Inflammatory macrophage treated with lipopolysaccharide for 4 hours (primary cell): Measurements from ENCODE around the gene ANKRD44.

ENCODE experiments used
- DNase-seq: peaks from one replicate; pipeline ENCODE4 v3.0.0-alpha.2; 2020

Gene ANKRD44

DNA sequence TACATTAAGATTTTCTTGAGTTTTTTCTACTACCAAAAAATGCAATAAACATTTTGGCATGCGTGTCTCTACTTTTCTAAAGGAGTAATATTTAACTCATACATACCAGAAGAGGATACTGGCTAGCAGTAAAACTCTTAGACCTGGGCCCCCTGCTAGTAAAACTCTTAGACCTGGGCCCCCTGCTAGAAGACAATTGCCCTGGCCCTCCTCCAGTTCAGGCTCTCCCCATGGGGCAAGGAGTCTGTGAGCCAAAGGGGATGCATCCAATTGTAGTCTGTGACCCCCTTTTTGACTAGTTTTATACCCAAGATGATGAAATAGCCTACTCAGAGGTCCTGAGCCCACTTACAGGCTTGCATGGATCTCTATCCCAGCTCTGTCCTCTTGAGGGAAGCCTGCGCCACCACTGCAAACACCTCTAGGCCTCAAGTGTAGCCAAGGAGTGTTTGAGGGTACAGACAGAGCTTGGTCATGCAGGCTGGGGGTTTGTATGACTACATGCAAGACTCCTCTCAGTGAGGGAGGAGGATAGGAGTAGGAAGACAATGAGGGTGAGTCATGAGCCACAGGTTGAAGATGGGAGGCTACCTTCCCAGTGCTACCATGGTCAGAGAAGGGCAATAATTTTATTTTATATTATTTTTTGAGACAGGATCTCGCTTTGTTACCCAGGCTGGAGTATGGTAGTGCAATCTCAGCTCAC is 338.9 kb downstream of the ANKRD44 start:
- DNase-seq, result no peak

DNA sequence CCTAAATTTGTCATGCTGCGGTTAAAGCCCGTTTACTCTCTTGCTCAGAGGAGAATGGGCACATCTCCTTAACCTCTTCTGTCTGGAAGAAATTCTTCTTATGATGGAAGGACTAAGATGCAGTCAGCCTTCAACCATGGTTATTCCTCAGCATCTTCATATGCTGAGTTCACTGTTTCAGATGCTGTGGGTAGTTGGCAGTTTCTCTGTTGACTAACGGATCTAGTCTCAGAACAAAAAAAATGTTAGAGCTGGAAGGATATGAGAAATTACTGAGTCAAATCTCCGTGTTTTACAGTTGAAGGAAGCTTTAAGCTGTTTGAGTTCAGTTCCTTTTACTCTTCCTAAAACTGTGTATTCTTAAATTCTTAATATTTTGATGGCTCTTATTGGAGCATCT is 340.5 kb downstream of the ANKRD44 start:
- no peak for DNase-seq

DNA sequence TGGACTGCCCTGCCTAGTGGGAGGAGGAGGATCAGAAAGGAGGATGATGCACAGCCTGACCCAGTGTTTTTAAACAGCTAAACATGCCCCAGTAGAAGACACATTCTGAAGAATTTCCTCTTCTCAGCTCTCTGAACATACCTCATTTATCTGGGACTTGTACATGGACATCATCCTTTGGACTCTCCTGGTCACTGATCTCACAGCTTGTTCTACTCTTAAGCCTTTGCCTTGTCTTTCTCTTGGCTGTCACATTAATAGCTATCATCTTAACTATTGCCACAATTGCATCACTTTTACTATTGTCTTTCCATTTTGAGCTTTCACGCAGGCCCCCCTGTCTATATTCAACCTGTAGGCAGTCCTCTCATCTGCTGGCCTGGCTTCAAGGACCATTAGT is 342.1 kb downstream of the ANKRD44 start:
- DNase-seq, result no peak

DNA sequence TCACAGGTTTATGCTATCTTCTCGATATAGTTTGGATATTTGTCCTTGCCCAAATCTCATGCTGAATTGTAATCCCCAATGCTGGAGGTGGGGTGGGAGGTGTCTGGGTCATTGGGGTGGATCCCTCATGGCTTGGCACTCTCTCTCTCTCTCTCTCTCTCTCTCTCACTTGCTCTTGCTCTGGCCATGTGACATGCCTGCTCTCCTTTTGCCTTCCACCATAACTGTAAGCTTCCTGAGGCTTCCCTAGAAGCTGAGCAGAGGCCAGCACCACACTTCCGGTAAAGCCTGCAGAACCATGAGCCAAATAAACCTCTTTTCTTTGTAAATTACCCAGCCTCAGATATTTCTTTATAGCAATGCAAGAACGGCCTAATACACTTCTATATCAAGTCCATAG is 342.8 kb downstream of the ANKRD44 start:
- DNase-seq, result no peak

DNA sequence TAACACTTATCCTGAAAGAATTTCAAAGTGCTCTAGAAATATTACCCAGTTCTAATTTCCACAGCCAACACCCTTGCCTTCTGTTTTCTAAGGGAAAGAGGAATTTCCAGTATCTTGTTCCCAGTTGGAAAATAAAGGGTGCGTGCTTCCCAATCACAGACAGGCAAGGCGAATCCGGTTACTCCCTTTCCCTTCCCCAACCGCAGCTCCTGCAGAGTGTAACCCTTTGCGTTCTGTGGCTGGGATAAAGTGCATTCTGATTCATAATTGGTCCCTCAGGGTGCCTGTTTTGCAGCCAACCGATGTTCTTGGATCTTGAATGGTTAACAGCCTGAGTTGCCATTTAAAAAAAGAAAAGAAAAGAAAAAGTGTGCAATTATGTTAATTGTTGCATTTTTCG is 343.5 kb downstream of the ANKRD44 start:
- DNase-seq, result no peak

DNA sequence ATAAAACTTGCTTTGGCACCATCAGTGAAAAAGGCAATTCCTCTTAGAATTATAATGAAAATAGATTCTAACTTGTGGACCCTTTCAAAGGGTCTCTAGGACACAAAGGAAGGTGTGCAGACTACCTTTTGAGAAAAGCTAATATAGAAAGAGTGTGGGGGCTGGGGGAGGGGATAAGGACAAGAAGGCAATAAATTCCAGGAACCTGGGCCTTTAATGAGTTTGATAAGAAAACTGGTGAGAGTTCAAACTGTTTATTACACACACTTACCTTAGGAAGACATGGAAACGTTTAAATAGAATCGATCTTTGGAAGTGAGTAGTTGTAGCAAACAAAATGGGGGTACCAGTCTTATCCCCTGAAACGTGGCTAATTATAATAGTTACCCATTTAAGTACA is 344.5 kb downstream of the ANKRD44 start:
- DNase-seq, result no peak

DNA sequence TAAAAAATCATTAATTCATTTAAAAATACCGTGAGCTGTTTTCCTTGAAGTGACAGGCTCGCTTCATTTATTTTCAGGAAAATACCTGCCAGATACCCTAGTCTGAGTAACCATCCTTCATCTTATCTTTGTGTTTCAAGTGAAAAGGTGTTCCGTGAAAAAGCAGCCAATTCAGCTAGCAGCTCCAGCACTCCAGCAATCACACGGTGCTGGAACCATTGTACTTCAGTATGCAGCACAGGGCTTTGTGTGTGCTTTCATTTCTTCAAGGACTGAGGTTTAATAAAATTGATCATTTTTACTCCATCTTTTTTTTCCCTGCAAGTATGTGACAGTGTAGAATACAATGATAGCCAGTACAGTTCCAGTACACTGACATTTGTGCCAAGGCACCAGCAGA is 344.9 kb downstream of the ANKRD44 start:
- DNase-seq, result no peak

DNA sequence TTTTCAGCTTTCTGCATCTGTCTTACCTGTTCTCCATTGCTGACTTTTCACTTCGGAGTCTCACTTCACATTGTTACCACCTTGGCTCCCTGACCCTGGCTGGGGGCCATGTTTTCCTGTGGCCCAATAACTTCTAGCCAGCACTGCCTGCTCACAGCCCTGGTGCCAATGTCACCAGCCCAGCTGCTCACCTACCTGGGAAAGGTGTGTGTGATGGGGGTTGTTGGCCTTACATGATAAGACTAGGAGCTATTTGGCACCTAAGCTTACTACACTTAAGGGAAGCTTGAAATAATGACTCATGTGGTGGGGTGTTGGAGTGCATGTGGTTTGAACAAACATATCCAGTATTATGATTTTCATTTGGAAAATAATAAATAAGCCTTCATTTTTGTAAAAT is 346.6 kb downstream of the ANKRD44 start:
- no peak for DNase-seq

DNA sequence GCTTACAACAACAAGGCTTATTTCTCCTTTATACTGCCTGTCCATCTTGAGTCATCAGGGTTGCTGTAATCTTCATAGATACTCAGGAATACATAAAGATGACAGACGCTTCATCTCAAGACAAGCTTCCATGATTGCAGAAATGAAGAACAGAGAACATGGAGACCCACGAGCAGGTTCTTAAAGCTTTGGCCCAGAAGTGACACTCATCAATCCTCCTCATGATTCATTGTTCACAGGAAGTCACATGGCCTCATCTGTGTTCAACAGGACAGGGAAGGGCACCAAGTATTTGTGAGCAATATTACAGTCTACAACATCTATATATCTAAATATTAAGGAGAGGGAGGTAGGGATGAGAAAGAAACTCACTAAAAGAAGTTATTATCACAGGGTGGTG is 347.5 kb downstream of the ANKRD44 start:
- peak; percentile 41 for DNase-seq

DNA sequence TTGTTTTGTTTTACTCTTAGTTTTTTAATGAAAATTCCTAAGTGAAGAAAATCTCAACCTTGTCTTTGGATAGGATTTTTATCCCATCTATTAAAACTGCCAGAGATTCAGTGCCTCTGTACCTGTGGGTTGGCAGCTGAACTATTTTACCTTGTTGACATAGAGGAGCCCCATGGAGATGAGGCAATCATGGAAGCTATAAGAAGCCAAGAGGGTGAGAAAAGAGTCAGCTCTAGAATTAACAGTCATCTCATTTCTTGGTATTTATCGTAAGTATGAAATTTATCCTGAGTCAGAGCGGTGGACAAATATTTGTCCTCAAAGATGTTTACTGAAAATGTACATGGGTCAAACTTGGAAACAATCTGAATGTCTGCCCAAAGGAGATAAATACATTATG is 348.3 kb downstream of the ANKRD44 start:
- no peak for DNase-seq

DNA sequence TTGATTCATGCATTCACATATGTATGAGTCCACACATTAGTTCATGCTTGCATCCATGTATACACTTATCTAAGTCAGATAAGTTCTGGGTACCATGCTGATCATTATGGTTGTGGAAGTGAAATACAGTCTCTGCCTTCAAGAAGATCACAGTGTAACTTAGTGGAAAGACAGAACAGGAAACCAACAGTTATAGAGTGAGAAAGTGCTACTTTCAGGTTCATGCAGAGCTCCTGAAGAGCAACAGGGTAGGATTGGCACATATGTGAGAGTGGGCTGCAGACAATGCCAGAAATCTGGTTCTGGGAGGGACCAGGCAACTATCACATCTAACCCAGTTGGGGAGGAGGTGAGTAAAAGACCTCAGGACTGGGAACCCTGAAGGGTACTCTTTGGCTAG is 348.7 kb downstream of the ANKRD44 start:
- no peak for DNase-seq

DNA sequence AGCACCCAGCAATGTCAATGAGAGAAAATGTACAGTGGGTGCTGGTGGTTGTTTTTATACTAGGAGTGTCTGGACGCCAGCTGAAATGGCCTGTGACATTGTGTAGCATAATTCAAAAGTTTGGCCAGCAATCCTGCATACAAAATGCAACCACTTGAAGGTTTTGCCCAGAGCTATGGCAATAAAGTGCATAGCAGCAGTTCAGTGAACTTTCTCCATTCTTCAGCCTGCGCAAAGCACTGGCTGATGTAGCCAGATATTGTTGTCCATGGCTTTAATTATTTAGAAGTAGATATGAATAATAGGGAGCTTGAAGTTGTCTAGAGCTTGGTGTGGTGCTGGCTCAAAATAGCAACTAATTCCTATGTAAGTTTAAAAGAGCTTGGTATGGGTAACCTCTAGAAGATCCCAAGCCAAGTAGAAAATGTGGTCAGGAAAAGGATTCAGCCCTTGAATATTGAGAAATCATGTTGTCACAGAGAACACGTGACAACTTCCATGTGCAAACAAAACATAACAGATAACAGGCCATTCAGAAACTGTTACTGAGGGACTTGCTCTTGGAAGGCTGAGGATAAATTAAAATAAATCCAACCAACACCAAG is 350.7 kb downstream of the ANKRD44 start:
- DNase-seq, result peak; percentile 26

DNA sequence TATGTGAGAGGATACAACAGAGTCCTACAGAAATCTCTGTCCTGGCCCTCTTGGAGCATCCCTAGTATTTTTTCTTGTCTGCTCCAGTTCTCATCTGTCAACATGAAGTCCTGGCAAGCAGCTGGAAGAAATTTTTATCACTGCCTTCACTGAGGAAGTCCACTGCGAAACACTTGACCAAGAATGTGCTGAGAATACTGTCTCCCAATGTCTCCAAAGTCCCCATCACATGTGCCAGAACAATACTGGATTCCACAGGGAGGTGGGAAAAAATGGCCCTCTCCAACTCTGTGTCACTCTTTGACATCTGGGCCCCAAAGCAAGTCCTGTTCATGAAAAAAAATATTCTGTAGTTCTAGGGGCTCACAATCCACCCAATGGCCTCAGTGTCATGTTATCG is 351.3 kb downstream of the ANKRD44 start:
- DNase-seq, result no peak

DNA sequence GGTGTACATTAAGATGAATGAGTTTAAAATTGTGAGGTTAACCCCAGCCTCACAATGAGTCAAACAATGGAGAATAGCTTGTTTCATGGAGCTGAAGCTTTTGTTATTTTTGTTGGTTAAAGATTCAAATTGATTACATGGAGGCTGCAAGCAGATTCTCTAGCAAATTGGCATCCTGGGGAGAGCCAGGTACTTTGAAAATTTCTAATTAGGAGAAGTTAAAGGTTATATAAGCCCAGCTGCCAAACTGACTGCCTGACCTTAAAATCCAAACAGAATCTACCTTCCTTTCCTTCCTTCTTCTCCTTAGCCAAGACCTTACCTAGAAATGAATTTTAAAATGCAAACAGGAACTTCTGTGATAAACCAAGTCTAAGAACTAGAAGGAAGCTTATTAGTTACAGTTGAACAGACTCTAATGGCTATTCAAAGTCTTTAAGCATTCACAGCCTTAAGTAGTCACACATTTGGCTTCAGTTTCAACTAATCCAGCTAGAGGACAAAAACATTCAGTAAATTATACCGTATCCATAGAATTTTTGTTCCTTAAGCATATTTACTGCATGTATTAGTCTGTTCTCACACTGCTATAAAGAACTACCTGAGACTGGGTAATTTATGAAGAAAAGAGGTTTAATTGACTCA is 352.6 kb downstream of the ANKRD44 start:
- no peak for DNase-seq

DNA sequence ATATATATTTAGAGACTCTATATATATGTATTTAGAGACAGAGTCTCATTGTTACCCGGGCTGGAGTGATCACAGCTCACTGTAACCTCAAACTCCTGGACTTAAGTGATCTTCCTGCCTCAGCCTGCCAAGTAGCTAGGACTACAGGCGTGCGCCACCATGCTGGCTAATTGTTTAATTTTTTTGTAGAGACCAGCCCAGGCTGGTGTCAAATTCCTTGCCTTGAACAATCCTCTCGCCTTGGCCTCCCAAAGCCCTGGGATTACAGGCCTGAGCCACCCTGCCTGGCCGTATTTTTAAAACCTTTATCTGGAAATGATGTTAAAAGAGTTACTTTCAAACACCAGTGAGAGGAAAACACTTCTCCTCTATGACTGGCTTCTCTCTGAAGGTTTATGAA is 353.1 kb downstream of the ANKRD44 start:
- no peak for DNase-seq

DNA sequence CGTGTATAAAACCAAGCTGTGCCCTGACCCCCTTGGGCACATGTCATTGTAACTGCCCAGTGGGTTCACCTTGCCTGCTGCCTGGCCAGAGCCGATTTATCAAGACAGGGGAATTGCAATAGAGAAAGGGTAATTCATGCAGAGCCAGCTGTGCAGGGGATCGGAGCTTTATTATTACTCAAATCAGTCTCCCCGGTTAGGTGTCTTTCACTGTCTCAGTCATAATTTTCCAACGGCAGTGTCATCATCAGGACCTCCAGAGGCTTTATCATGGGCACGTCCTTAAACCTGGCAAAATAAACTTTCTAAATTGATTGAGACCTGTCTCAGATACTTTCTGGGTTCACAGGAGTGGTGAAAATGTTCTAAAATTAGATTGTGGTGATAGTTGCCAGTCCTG is 354.5 kb downstream of the ANKRD44 start:
- DNase-seq, result no peak

DNA sequence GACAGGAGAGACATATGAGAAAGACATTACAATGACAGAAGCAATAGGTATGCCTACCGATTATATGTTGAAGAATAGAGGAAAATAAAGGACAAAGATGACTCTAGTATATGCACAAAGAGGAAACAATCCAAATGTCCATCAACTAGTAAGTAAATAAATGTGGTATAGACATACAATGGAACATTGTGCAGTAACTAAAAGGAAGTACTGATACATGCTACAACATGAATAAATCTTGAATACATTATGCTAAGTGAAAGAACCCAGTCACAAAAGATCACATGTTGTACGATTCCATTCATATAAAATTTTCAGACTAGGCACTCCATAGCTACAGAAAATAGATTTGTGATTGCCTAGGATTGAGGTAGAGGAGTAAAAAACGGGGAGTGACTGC is 355.5 kb downstream of the ANKRD44 start:
- no peak for DNase-seq

DNA sequence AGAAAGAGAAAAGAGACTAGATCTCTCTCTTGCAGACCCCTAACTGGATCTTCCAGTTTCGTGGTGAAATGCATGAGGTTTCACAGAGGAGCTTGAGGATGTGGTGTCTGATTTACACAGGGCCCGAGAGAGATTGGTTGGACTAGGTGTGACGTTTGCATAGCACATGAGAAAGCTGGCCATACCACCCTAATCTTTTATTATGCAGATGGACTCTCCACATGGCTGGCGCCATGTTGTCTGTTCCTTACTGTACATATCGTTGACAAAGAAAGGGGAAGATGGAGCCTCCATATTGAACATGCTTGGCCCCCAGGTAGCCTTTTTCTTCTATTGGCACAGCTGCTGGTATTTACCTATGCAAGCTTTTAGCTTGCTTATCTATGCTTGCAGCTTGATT is 356.6 kb downstream of the ANKRD44 start:
- DNase-seq, result no peak

DNA sequence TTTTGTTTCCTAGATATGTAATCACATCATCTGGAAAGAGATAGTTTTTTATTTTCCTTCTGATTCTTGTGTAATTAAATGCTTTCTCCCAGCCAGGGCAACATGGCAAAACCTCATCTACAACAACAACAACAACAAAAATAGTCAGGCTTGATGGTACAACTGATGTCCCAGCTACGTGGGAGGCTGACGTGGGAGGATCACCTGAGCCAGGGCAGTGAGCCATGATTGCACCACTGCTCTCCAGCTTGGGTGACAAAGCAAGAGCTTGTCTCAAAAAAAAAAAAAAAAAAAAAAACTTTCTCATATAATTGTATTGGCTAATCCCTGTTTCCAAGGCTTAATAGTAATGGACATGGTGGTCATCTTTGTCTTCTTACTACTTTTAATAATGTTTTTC is 357.6 kb downstream of the ANKRD44 start:
- DNase-seq, result peak; percentile 15

DNA sequence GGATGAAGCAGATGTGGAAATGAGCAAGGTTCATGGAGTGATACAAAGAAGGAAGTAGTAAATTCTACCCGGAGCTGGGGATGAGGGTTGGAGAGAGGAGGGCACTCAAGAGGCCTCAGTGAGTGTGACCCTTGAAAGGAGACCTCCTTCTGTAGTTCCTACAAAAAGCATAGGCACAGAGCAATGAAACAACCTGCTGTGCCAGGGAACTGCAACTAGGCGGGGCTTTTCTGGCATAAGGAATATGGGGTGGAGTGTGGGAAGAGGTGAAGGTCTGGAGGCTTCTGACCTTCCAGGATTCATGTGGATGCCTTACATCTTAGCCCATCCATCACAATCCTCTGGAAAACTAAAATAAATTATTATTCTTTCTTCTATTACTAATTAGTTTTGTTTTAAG is 358.6 kb downstream of the ANKRD44 start:
- no peak for DNase-seq

DNA sequence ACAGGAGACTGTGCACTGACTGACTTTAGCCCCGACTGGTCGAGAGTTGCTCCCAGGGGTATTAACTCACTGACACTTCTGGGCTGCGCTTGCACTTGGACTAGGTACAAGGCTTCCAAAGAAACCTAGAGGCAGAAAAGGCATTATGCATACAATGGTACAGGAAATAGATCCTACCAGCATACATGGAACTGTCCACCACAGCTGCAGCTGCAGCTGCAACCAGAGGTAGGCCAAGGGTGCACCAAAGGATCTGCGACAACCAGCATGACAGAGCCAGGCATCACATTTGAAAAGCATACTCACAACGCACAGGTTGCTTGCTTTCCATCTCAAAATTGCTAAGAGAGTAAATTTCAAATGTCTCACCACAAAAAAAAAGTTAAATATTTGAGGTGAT is 361.5 kb downstream of the ANKRD44 start:
- DNase-seq, result no peak

DNA sequence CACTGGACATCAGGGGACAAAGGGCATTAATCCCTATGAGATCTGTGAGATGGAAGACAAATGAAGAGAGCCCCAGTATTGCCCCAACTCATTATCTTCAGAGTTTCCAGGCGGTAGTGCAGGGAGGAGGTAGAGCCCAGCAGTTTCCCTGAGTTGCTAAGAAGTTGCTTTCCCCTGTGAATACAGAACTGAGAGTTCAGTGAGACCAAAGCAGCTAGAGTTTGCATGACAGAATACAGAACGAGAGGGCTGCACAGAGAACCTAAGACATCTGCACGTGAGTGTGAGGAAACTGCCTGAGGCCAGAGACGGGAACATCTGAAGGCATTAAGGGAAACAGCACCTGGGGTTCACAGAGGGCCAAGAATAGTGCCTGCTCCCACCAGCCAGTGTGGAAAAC is 366.0 kb downstream of the ANKRD44 start:
- no peak for DNase-seq

DNA sequence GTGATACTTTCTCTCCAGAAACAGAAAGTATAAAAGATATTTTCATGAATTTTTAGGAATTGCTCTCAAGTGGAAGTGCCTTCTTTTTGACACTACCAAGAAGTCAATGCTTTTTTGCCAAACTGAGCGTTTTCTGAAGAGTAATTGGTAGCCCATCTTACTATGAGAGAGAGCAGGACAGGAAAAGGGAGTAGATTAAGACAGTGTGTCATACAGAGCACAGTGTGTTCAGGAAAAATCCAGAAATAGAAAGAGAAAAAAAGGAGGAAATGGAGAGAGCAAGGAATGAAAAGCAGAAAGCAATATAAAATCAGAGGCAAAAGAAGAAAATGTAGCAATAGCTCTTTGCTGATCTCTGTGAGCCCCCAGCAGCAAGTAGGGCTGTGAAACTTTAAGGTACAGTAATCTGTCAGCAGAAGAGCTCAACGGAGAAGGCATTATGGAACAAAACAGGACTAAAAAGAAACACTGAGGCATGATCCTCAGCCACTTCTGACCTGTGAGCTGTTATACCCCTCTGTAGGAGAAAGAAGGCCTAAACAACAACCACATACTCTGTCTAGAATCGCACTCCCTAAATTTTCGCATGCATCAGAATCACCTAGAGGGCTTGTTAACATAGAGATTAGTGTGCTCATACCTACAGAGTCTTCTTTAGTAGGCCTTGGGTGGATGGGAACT is 369.0 kb downstream of the ANKRD44 start:
- DNase-seq, result no peak

DNA sequence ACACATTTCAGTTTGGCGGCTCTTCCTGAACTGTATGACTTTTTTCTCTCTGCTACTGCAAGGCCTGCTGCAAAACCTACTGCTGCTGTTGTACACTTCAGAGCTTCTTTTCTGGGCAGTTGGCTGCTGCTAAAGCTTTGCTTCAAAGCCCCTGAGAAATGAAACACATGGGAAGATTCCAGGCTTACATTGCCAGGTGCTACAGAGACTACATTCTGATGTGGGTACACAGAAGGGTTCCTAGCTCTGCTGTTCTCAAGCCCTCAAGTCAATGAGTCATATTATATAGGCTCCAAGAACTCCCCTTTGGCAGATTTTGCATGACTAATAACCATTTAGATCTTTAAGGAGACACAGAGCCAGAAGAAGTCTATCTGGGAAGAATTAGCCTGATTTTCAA is 371.2 kb downstream of the ANKRD44 start:
- no peak for DNase-seq
